SK-N-SH treated with all-trans-retinoic acid at 6 μM for 48 hours (cell line): Measurements from ENCODE around the gene SRSF6.

ENCODE experiments used
- BACH2 ChIP-seq: fragments of 250-450 bp; sonication (Bioruptor Pico); IDR thresholded peaks from 2 replicates; pipeline ENCODE4 v1.9.0; 2021; ENCODE audit warnings: mild to moderate bottlenecking, borderline replicate concordance
- PPARA ChIP-seq: fragments of 250-450 bp; sonication (Bioruptor Pico); IDR thresholded peaks from 2 replicates; pipeline ENCODE4 v1.5.0; 2020; ENCODE audit warnings: mild to moderate bottlenecking, borderline replicate concordance
- RARB ChIP-seq: fragments of 250-450 bp; sonication (Bioruptor Pico); IDR thresholded peaks from 2 replicates; pipeline ENCODE4 v1.8.0; 2021; ENCODE audit warnings: mild to moderate bottlenecking, moderate library complexity
- ZFP30 ChIP-seq: fragments of 450-650 bp; formaldehyde crosslinking; IDR thresholded peaks from 2 replicates; pipeline ENCODE4 v1.5.0; 2022; ENCODE audit warnings: mild to moderate bottlenecking, moderate library complexity
- ZNF565 ChIP-seq: fragments of 450-650 bp; formaldehyde crosslinking; conservative IDR thresholded peaks from 2 replicates; pipeline ENCODE4 v1.5.0; 2020; ENCODE audit warnings: low read depth, mild to moderate bottlenecking, moderate library complexity

GRCh38 chr20:43448748-43449535 lies 8.8 kb upstream of the SRSF6 start:
- TF ChIP-seq PPARA (CRISPR knock-in tag) (no peak), RARB (CRISPR knock-in tag) (no peak), BACH2 (CRISPR knock-in tag) (no peak), ZNF565 (CRISPR knock-in tag) (no peak), ZFP30 (CRISPR knock-in tag) (no peak)
